Sigmoid colon (tissue), 7 donors: ENCODE results near the gene LIPH. TPM values are rescaled to one million over a fixed set of nuclear protein-coding genes. Genes with fewer than 3 reads are reported as not detected.

Experiments used
- DNase-seq: peaks from one replicate; pipeline ENCODE4 v3.0.0-alpha.2; 2019
- H3K27ac ChIP-seq, 4 donors: fragments of 200-600 bp; sonication (generic); one replicate each; pipeline ENCODE4 v1.5.1; 2016 to 2019; ENCODE audit warnings: mild to moderate bottlenecking in 1 of 4
- H3K27me3 ChIP-seq, 3 donors: fragments of 200-600 bp; sonication (generic); one replicate each; pipeline ENCODE4 v1.5.1; 2019; ENCODE audit warnings: mild to moderate bottlenecking in 1 of 3
- H3K36me3 ChIP-seq, 4 donors: fragments of 200-600 bp; sonication (generic); one replicate each; pipeline ENCODE4 v1.5.1; 2016 to 2019
- H3K4me1 ChIP-seq, 4 donors: fragments of 200-600 bp; sonication (generic); one replicate each; pipeline ENCODE4 v1.5.1; 2017 to 2019
- H3K4me3 ChIP-seq, 4 donors: fragments of 200-600 bp; sonication (generic); one replicate each; pipeline ENCODE4 v1.5.1; 2017 to 2019; ENCODE audit warnings: mild to moderate bottlenecking in 2 of 4, moderate library complexity in 1 of 4
- H3K9me3 ChIP-seq, 4 donors: fragments of 200-600 bp in 3 of 4; sonication (generic) in 3 of 4; one replicate each; pipeline versions ENCODE4 v1.5.1 to v1.6.1; 2013 to 2019
- CTCF ChIP-seq, 4 experiments: fragments of 450-650 bp in 3 of 4; fragments of 200-600 bp in 1 of 4; IDR thresholded peaks; one replicate each; pipeline ENCODE4 v1.5.1; 2016 to 2019; ENCODE audit warnings: antibody characterized with exemption in 4 of 4, mild to moderate bottlenecking in 3 of 4, moderate library complexity in 2 of 4
- EP300 ChIP-seq, 4 donors: sonication (generic); formaldehyde crosslinking; IDR thresholded peaks; one replicate each; pipeline ENCODE4 v1.6.1; 2017; ENCODE audit warnings: antibody characterized with exemption in 4 of 4
- POLR2A ChIP-seq, 2 donors: fragments of 450-650 bp; IDR thresholded peaks; one replicate each; pipeline ENCODE4 v1.6.1; 2016; ENCODE audit warnings: antibody characterized with exemption in 2 of 2, mild to moderate bottlenecking in 2 of 2, moderate library complexity in 2 of 2
- POLR2AphosphoS5 ChIP-seq, 4 donors: sonication (generic); formaldehyde crosslinking; IDR thresholded peaks; one replicate each; pipeline ENCODE4 v1.6.1; 2017; ENCODE audit warnings: antibody characterized with exemption in 4 of 4
- WGBS, 2 donors: extraction: QIAGEN DNeasy Blood & Tissue Kit; methylation state at CpG; one replicate each; pipeline ENCODE4 v1.1.7; 2013; 5-methylcytosine and 5-hydroxymethylcytosine counted together
- intact Hi-C: fragments of 100-400 bp; cut with DNase I; formaldehyde crosslinking; loops from one replicate; pipeline ENCODE4 v1.15.1; 2023
- polyA plus RNA-seq, 3 donors: library from polyadenylated mRNA; stranded (reverse); fragments of 200-250 nt; gene quantifications; one replicate each; pipeline ENCODE4 v1.2.3, GENCODE V29; 2013
- total RNA-seq, 4 donors: library from RNA; depleted of rRNA; stranded (reverse); fragments of >200 nt; gene quantifications; one replicate each; pipeline ENCODE4 v1.1.0, GENCODE V29; 2016
- donor health status: healthy with polysubstance abuse.
- donor health status: Bipolar disorder and iron deficiency.
- donor health status: healthy.

Gene LIPH
- total and polyA plus RNA-seq, 7 donors: 0.14 to 37.1 (median 16.2) TPM; not detected in 2

- no peak overlapping the region for H3K27ac ChIP-seq
- no peak for DNase-seq
- H3K9me3 ChIP-seq: no peaks in the 10 kb centered on the region
- intact Hi-C loops: loop anchor here (10.0 kb wide), 1 partner anchor 191 kb away; the partner anchor contains the start of gene MAP3K13
- peaks cover 0 to 13% (median 0%) of the 10 kb centered on the region in 3 donors for H3K27me3 ChIP-seq
- H3K4me3 ChIP-seq: no peak overlapping the region
- H3K4me1 ChIP-seq: no peaks in the 10 kb centered on the region
- 11 to 50% methylated on average over 1 of the region's 1 CpG for WGBS, 2 donors
- H3K36me3 ChIP-seq: no peaks in the 10 kb centered on the region
- no peak for TF ChIP-seq POLR2A (IDR thresholded peaks at IDR 0.05)
- no peak for TF ChIP-seq CTCF (IDR thresholded peaks at IDR 0.05)
- no peak for TF ChIP-seq POLR2AphosphoS5 (IDR thresholded peaks at IDR 0.05)
- TF ChIP-seq EP300 (IDR thresholded peaks at IDR 0.05): no peak
Measured at GRCh38 chr3:185555860-185556347, 3.5 kb upstream of the LIPH start.

GRCh38 chr3:185555101-185555501, 2.7 kb upstream of the LIPH start:
- H3K27me3 ChIP-seq: peaks cover 0 to 5% (median 0%) of the 10 kb centered on the region in 3 donors
- H3K9me3 ChIP-seq: no peaks in the 10 kb centered on the region
- no peaks in the 10 kb centered on the region for H3K4me1 ChIP-seq
- TF ChIP-seq POLR2A (IDR thresholded peaks at IDR 0.05) (no peak), EP300 (IDR thresholded peaks at IDR 0.05) (no peak), POLR2AphosphoS5 (IDR thresholded peaks at IDR 0.05) (no peak), CTCF (IDR thresholded peaks at IDR 0.05) (no peak)
- intact Hi-C loops: loop anchor here (10.0 kb wide), 1 partner anchor 190 kb away; the partner anchor contains the start of gene MAP3K13
- no peak overlapping the region for H3K4me3 ChIP-seq
- no peak overlapping the region for H3K27ac ChIP-seq
- no peak for DNase-seq
- WGBS, 2 donors: 17 to 64% methylated on average over 4 of the region's 4 CpGs
- H3K36me3 ChIP-seq: no peaks in the 10 kb centered on the region

GRCh38 chr3:185549651-185550111, 2.7 kb downstream of the LIPH start:
- H3K36me3 ChIP-seq: no peaks in the 10 kb centered on the region

GRCh38 chr3:185549122-185549521, 3.3 kb downstream of the LIPH start:
- H3K27me3 ChIP-seq: no peaks in the 10 kb centered on the region
- H3K36me3 ChIP-seq: no peaks in the 10 kb centered on the region
- intact Hi-C loops: no loop called here
- no peak for DNase-seq
- H3K9me3 ChIP-seq: no peaks in the 10 kb centered on the region
- 35 to 64% methylated on average over 3 of the region's 3 CpGs for WGBS, 2 donors
- TF ChIP-seq POLR2AphosphoS5 (IDR thresholded peaks at IDR 0.05) (peak in 1 of 4 donors; percentile 29), CTCF (IDR thresholded peaks at IDR 0.05) (no peak)
- peaks cover 0 to 4% (median 0%) of the 10 kb centered on the region in 4 donors for H3K4me1 ChIP-seq
- no peak overlapping the region for H3K4me3 ChIP-seq
- H3K27ac ChIP-seq: no peak overlapping the region

More at GRCh38 chr3:185549651-185550111, 2.7 kb downstream of the LIPH start:
- TF ChIP-seq CTCF (IDR thresholded peaks at IDR 0.05) (no peak), POLR2A (IDR thresholded peaks at IDR 0.05) (no peak), EP300 (IDR thresholded peaks at IDR 0.05) (no peak), POLR2AphosphoS5 (IDR thresholded peaks at IDR 0.05) (no peak)
- no peaks in the 10 kb centered on the region for H3K27me3 ChIP-seq
- H3K4me1 ChIP-seq: peaks cover 0 to 4% (median 0%) of the 10 kb centered on the region in 4 donors
- intact Hi-C loops: loop anchor here (10.0 kb wide), 1 partner anchor 185 kb away; the partner anchor contains the start of gene MAP3K13
- no peak for DNase-seq
- H3K27ac ChIP-seq: no peak overlapping the region
- H3K4me3 ChIP-seq: no peak overlapping the region
- no peaks in the 10 kb centered on the region for H3K9me3 ChIP-seq
- WGBS, 2 donors: 83 to 94% methylated on average over 3 of the region's 3 CpGs

GRCh38 chr3:185540695-185541094, 11.7 kb downstream of the LIPH start:
- no peak for TF ChIP-seq CTCF (IDR thresholded peaks at IDR 0.05)
- no peak for TF ChIP-seq POLR2AphosphoS5 (IDR thresholded peaks at IDR 0.05)
- no peak for TF ChIP-seq EP300 (IDR thresholded peaks at IDR 0.05)
- no peak for TF ChIP-seq POLR2A (IDR thresholded peaks at IDR 0.05)
- no peaks in the 10 kb centered on the region for H3K4me1 ChIP-seq

More at GRCh38 chr3:185540695-185541094, 11.7 kb downstream of the LIPH start:
- Histone ChIP-seq H3K36me3 (no peaks in the 10 kb centered on the region), H3K27ac (no peak overlapping the region), H3K27me3 (peaks cover 0 to 4% (median 0%) of the 10 kb centered on the region in 3 donors), H3K9me3 (no peaks in the 10 kb centered on the region), H3K4me3 (no peak overlapping the region)
- 94 to 96% methylated on average over 7 of the region's 7 CpGs for WGBS, 2 donors
- no peak for DNase-seq
- intact Hi-C loops: no loop called here
